Endothelial cell of umbilical vein (primary cell): ENCODE results near the gene RAI1. TPM values are rescaled to one million over a fixed set of nuclear protein-coding genes. Genes with fewer than 3 reads are reported as not detected.

Experiments used
- BruUV-seq: library from RNA; stranded (reverse); fragments of 400-500 nt; replicated peaks from 2 replicates; lab custom pipeline; 2021; lab: Mats Ljungman, UMichigan
- CTCF ChIA-PET: fragments of 300-600, 350-600 bp; sonication (Branson Sonifier 250); formaldehyde crosslinking; loops from one replicate; lab custom pipeline; 2021; ENCODE audit warnings: antibody characterized with exemption, inconsistent platforms; lab: Charles Lee
- POLR2A ChIA-PET: fragments of 300-600, 350-600 bp; sonication (Branson Sonifier 250); formaldehyde crosslinking; loops from one replicate; lab custom pipeline; 2021; ENCODE audit warnings: antibody characterized with exemption, inconsistent platforms; lab: Charles Lee
- DNase-seq: peaks from one replicate; pipeline ENCODE4 v3.0.0-alpha.2; 2011; ENCODE audit warnings: low read depth, low spot score
- FAIRE-seq: peaks from 2 replicates; lab custom pipeline; 2011; peaks lifted over from hg19 to GRCh38; lab: Jason Lieb, UNC
- H2AFZ ChIP-seq: 2 replicates; pipeline ENCODE4 v1.6.0; 2012; ENCODE audit warnings: low read depth, low read length, control low read depth, inconsistent platforms
- H3K27ac ChIP-seq: 2 replicates; pipeline ENCODE4 v1.5.1; 2011; ENCODE audit warnings: low read depth, mild to moderate bottlenecking, control low read depth, low read length, moderate library complexity; ENCODE audit not compliant: insufficient read depth
- H3K27me3 ChIP-seq, 2 experiments: 2 replicates each; pipeline versions ENCODE4 v1.6.0 to v1.6.1; 2011; ENCODE audit warnings: low read length in 2 of 2, mixed read lengths in 1 of 2; ENCODE audit not compliant: control insufficient read depth in 2 of 2, insufficient read depth in 2 of 2
- H3K36me3 ChIP-seq, 2 experiments: 2 replicates in 1 of 2; 3 replicates in 1 of 2; pipeline ENCODE4 v1.5.1; 2011; ENCODE audit warnings: low read length in 2 of 2, mild to moderate bottlenecking in 1 of 2, moderate library complexity in 1 of 2; ENCODE audit not compliant: control insufficient read depth in 2 of 2, insufficient read depth in 2 of 2; ENCODE audit errors: extremely low read depth in 1 of 2
- H3K4me1 ChIP-seq: 3 replicates; pipeline ENCODE4 v1.5.1; 2011; ENCODE audit warnings: mild to moderate bottlenecking, low read length; ENCODE audit not compliant: control insufficient read depth, insufficient read depth; ENCODE audit errors: extremely low read depth
- H3K4me2 ChIP-seq: 2 replicates; pipeline ENCODE4 v1.6.1; 2011; ENCODE audit warnings: low read length, control low read depth, mixed read lengths; ENCODE audit not compliant: insufficient read depth
- H3K4me3 ChIP-seq, 3 experiments: fragments of 200-600 bp in 1 of 3; sonication (generic), shearing (Covaris generic) in 1 of 3; replicated peaks in 1 of 3; 2 replicates each; pipeline ENCODE4 v1.5.1; 2011 to 2016; ENCODE audit warnings: control low read depth in 3 of 3, low read length in 3 of 3, mild to moderate bottlenecking in 2 of 3, inconsistent platforms in 1 of 3, low read depth in 1 of 3, moderate library complexity in 1 of 3; ENCODE audit not compliant: insufficient read depth in 1 of 3
- H3K79me2 ChIP-seq: 2 replicates; pipeline ENCODE4 v1.6.0; 2012; ENCODE audit warnings: low read length, inconsistent platforms; ENCODE audit not compliant: control insufficient read depth, insufficient read depth
- H3K9ac ChIP-seq: replicated peaks from 2 replicates; pipeline ENCODE3; 2011; ENCODE audit warnings: low read length, control low read depth; ENCODE audit not compliant: insufficient read depth; ENCODE audit errors: extremely low read depth
- H3K9me1 ChIP-seq: replicated peaks from 3 replicates; pipeline ENCODE4 v1.6.0; 2011; ENCODE audit warnings: mild to moderate bottlenecking, low read length; ENCODE audit not compliant: control insufficient read depth, insufficient read depth; ENCODE audit errors: extremely low read depth
- H3K9me3 ChIP-seq: replicated peaks from 2 replicates; pipeline ENCODE4 v1.5.1; 2012; ENCODE audit warnings: low read length, inconsistent platforms; ENCODE audit not compliant: control insufficient read depth, insufficient read depth
- H4K20me1 ChIP-seq: replicated peaks from 2 replicates; pipeline ENCODE3; 2011; ENCODE audit warnings: mild to moderate bottlenecking, low read length; ENCODE audit not compliant: control insufficient read depth, insufficient read depth; ENCODE audit errors: extremely low read depth
- EZH2 ChIP-seq: IDR thresholded peaks from 2 replicates; pipeline ENCODE4 v1.6.1; 2012; ENCODE audit warnings: borderline replicate concordance, low read depth, mild to moderate bottlenecking, moderate library complexity, low read length, inconsistent platforms; ENCODE audit not compliant: severe bottlenecking
- FOS ChIP-seq: IDR thresholded peaks from 2 replicates; pipeline ENCODE4 v1.6.1; 2011; ENCODE audit warnings: mild to moderate bottlenecking, low read length, moderate library complexity, borderline replicate concordance; ENCODE audit not compliant: insufficient read depth
- GATA2 ChIP-seq: IDR thresholded peaks from 2 replicates; pipeline ENCODE4 v1.7.0; 2011; ENCODE audit warnings: low read depth, mild to moderate bottlenecking, moderate library complexity, mixed read lengths, low read length; ENCODE audit not compliant: insufficient read length, insufficient read depth
- JUN ChIP-seq: IDR thresholded peaks from 2 replicates; pipeline ENCODE4 v1.6.1; 2011; ENCODE audit warnings: borderline replicate concordance, low read depth; ENCODE audit not compliant: insufficient read length, insufficient read depth
- MAX ChIP-seq: IDR thresholded peaks from 2 replicates; pipeline ENCODE4 v1.6.1; 2011; ENCODE audit not compliant: insufficient read depth, insufficient read length
- MYC ChIP-seq: IDR thresholded peaks from one replicate; pipeline ENCODE4 v1.6.1; 2011; ENCODE audit warnings: mild to moderate bottlenecking, low read depth, low read length
- POLR2A ChIP-seq: IDR thresholded peaks from 2 replicates; pipeline ENCODE4 v1.6.1; 2012; ENCODE audit warnings: low read depth, mild to moderate bottlenecking, control low read depth, low read length
- POLR2AphosphoS5 ChIP-seq: IDR thresholded peaks from 2 replicates; pipeline ENCODE4 v1.6.1; 2012; ENCODE audit warnings: low read depth, mild to moderate bottlenecking, control low read depth, low read length, moderate library complexity; ENCODE audit not compliant: insufficient read depth
- dilution Hi-C: fragments of 300-500 bp; cut with MboI; formaldehyde crosslinking; loops from one replicate; pipeline ENCODE4 v1.15.0; 2019; ENCODE audit warnings: low sequenced_read_pairs; ENCODE audit not compliant: extremely low pct_ligation_motif_present
- intact Hi-C: fragments of 100-400 bp; cut with micrococcal nuclease; formaldehyde crosslinking; loops from one replicate; pipeline ENCODE4 v1.10.0; 2022
- polyA plus RNA-seq, 4 experiments: library from polyadenylated mRNA; depleted of rRNA in 3 of 4; stranded (reverse) in 3 of 4; unstranded in 1 of 4; fragments of >200 nt; gene quantifications; 2 replicates each; pipeline versions ENCODE4 v1.2.1 to v1.2.3, GENCODE V29; 2011 to 2012; ENCODE audit warnings: missing spikeins in 1 of 4
- total RNA-seq: library from RNA; stranded (reverse); gene quantifications from 2 replicates; pipeline ENCODE4 v1.2.3, GENCODE V29; 2021
- TF ChIP-seq, protein P1 (sequence below), 2 donors: IDR thresholded peaks; 1 replicate in 1 of 2; 2 replicates in 1 of 2; pipeline ENCODE4 v1.5.1; 2011; ENCODE audit warnings: low read length in 2 of 2, mild to moderate bottlenecking in 2 of 2, moderate library complexity in 2 of 2, control low read depth in 1 of 2, inconsistent platforms in 1 of 2, low read depth in 1 of 2; ENCODE audit not compliant: insufficient read depth in 1 of 2; ENCODE audit errors: extremely low read depth in 1 of 2

The RAI1 gene
- total and polyA plus RNA-seq, 2 donors (not counting 3 experiments of a cell fraction or from before 2014, with no cell fraction given), result 7.8 to 43.3 TPM

GRCh38 chr17:17796787-17797061 lies 115.5 kb downstream of the RAI1 start:
- no peak overlapping the region for H3K27ac ChIP-seq
- no peak overlapping the region for H3K9ac ChIP-seq
- DNase-seq, result no peak
- TF ChIP-seq, protein P1, sequence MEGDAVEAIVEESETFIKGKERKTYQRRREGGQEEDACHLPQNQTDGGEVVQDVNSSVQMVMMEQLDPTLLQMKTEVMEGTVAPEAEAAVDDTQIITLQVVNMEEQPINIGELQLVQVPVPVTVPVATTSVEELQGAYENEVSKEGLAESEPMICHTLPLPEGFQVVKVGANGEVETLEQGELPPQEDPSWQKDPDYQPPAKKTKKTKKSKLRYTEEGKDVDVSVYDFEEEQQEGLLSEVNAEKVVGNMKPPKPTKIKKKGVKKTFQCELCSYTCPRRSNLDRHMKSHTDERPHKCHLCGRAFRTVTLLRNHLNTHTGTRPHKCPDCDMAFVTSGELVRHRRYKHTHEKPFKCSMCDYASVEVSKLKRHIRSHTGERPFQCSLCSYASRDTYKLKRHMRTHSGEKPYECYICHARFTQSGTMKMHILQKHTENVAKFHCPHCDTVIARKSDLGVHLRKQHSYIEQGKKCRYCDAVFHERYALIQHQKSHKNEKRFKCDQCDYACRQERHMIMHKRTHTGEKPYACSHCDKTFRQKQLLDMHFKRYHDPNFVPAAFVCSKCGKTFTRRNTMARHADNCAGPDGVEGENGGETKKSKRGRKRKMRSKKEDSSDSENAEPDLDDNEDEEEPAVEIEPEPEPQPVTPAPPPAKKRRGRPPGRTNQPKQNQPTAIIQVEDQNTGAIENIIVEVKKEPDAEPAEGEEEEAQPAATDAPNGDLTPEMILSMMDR (IDR thresholded peaks at IDR 0.05; ENCODE audit: extremely low read depth in 1 of 2, insufficient read depth in 1 of 2, low read depth in 1 of 2, low read length in 2 of 2), result no peak
- TF ChIP-seq MYC (no peak), POLR2AphosphoS5 (no peak), POLR2A (no peak), EZH2 (no peak), MAX (no peak), JUN (no peak), FOS (no peak), GATA2 (no peak)
- no peak overlapping the region for H3K4me3 ChIP-seq
- POLR2A ChIA-PET, result no interaction called here
- H3K27me3 ChIP-seq, result no peaks in the 10 kb centered on the region
- H3K4me1 ChIP-seq, result no peaks in the 10 kb centered on the region
- no peak overlapping the region for H2AFZ ChIP-seq
- H3K4me2 ChIP-seq, result no peak overlapping the region
- H3K9me1 ChIP-seq, result no peaks in the 10 kb centered on the region
- intact Hi-C loops, result no loop called here
- no TSS peak for BruUV-seq
- H3K9me3 ChIP-seq, result no peaks in the 10 kb centered on the region
- peaks cover 7 to 55% of the 10 kb centered on the region in 2 experiments for H3K36me3 ChIP-seq
- CTCF ChIA-PET, result no interaction called here
- no peaks in the 10 kb centered on the region for H4K20me1 ChIP-seq
- no peak for FAIRE-seq
- dilution Hi-C loops, result no loop called here
- no peaks in the 10 kb centered on the region for H3K79me2 ChIP-seq
